ENCODE results near the gene RAPGEF4.

Gene RAPGEF4

DNA sequence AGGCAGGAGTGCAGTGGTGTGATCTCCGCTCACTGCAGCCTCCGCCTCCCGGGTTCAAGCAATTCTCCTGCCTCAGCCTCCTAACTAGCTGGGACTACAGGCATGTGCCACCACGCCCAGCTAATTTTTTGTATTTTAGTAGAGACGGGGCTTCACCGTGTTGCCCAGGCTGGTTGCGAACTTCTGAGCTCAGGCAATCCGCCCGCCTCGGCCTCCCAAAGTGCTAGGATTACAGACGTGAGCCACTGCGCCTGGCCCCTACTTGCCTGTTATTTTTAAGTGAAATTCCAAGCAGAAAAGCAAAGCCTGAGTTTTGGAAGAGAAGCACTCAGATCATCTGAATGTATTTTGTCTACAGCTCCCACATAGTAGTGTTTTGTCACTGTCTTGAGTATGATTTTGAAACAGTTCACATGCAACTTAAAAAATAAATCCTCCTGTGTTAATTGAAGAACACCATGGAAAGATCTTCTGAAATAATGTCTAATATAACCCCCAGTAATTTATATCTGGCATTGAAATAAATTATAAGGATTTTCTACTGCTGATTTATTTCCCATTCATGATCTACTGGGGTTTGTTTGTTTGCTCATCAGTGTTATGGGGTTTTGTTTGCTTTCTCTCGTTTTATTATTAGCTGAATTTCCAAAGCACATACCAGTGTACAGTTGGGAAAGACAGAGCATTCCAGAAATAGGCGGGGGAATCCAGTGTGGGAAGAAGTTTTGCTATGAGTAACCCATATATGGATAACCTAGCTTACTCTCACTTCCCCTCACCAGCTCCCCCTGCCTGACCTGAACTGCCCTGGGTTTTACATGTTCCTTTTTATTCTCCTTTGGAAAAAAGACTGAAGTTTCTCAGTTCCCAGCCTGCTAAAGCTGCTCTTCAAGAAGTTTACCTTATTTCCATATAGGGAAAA, 259.9 kb downstream of the RAPGEF4 start:
- Mint-ChIP-seq H3K27ac (no peak overlapping the region), H3K27me3 (peaks cover under 1% of the 10 kb centered on the region), H3K36me3 (ENCODE audit: low read depth) (no peaks in the 10 kb centered on the region), H3K9me3 (no peaks in the 10 kb centered on the region), H3K4me3 (no peak overlapping the region), H3K4me1 (ENCODE audit: low read depth) (peaks cover 46% of the 10 kb centered on the region)
- intact Hi-C loops (cut with micrococcal nuclease), result no loop called here

DNA sequence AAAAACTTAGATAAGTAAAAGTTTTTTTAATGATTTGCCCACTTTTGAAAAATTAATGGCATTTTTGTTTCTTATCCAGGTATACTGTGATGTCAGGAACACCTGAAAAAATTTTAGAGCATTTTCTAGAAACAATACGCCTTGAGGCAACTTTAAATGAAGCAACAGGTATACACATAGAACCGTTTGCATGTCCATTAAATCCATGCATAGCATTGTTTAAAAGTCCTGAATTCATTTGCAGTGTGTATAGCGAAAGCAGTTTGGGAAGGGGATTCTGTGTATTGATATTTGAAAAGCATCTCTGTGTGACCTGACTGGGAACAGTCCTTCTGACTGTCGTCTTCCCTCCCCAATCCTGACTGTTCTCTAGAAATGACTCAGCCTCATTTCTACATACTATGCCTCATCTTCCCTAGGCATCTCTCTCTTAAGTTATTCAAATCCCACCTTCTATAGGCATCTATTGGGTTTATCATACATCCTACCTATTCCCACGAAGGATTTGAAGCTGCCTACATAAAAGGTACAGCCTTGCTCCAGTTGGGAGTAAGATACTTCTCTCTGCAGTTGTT, 260.8 kb downstream of the RAPGEF4 start:
- Mint-ChIP-seq H3K4me3 (no peak overlapping the region), H3K4me1 (ENCODE audit: low read depth) (peaks cover 50% of the 10 kb centered on the region), H3K27me3 (peaks cover 6% of the 10 kb centered on the region), H3K36me3 (ENCODE audit: low read depth) (no peaks in the 10 kb centered on the region), H3K27ac (no peak overlapping the region), H3K9me3 (no peaks in the 10 kb centered on the region)
- intact Hi-C loops (cut with micrococcal nuclease), result no loop called here

DNA sequence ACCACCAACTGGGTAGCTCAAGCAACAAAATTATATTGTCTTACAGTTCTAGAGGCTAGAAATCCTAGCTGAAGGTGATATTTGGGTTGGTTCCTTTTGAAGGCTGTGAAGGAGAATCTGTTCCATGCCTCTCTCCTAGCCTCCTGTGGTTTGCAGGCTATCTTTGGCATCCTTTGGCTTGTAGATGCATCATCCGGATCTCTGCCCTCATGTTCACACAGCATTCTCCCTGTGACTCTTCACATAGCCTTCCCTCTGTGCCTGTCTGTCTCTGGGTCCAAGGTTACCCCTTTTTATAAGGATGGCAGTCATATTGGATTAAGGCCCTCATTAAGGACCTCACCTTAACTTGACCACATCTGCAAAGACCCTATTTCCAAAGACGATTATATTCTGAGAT, 261.4 kb downstream of the RAPGEF4 start:
- H3K36me3 Mint-ChIP-seq (ENCODE audit: low read depth), result no peaks in the 10 kb centered on the region
- H3K27ac Mint-ChIP-seq, result no peak overlapping the region
- H3K9me3 Mint-ChIP-seq, result no peaks in the 10 kb centered on the region
- intact Hi-C loops (cut with micrococcal nuclease), result no loop called here
- peaks cover 6% of the 10 kb centered on the region for H3K27me3 Mint-ChIP-seq
- H3K4me3 Mint-ChIP-seq, result no peak overlapping the region
- peaks cover 54% of the 10 kb centered on the region for H3K4me1 Mint-ChIP-seq (ENCODE audit: low read depth)

DNA sequence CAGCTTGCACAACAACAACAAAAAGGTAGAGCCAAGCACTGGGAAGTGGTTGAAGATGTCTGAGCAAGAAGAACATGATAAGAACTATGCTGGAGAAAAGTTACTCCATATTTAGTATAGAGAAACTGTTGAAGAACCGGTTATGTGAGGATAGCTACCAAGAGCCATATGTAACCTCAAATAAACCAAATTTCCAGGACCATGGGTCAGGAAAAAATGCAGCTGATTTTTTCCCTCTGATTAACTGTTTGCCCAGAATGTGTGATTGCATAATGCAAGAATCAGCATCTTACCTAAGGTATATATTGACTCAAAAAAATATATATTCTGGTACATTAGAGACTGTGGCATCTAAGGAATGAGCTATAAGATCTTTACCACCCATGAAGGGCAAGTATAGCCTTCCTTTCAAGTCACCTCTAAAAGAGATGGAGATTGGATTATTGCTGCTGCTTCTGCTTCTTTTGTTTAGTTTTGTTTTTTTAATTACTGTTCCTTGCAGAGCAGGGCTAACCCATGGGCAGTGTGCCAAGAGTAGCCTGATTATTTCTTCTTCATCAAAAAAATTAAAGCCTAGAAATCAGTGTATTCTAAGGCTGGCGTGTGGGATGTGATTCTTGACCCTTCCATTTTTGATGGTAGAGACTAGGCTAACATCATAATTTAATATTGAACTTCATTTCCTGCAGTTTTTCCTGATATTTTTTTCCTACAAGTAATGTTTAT, 263.1 kb downstream of the RAPGEF4 start:
- Mint-ChIP-seq H3K27ac (no peak overlapping the region), H3K36me3 (ENCODE audit: low read depth) (no peaks in the 10 kb centered on the region), H3K27me3 (peaks cover 6% of the 10 kb centered on the region), H3K4me1 (ENCODE audit: low read depth) (peaks cover 51% of the 10 kb centered on the region), H3K4me3 (no peak overlapping the region), H3K9me3 (peaks cover 8% of the 10 kb centered on the region)
- intact Hi-C loops (cut with micrococcal nuclease), result no loop called here

DNA sequence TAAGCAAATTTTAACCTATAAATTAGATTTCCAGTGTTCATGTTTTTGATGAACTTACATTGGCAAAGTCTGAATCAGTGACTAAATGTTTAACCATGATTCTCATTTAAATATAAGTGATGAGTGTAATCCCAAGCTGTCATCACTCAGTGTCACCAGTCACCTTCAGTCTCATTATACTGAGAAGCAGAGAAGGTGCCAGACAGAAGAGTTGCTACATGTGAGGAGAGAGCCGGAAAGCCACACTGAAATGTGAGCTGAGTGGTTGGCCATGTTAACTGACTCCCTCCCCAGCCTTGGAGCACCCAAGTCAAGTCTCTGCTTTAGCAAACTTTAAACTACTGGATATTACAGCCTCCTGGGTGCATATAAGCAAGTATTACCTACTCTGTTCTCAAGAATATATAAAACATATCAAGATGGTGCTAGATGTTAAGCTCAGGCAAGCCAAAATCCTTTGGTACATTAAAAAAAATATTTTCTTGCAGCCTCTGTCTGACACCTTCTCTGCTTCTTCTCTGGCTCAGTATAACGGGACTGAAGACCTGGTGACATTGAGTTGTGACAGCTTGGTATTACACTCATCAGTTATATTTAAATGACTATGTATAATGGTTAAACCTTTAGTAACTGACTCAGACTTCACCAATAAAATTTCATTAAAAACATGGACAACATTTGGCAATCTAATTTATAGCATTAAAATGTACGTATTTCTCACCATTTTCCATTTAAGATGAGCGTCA, 264.2 kb downstream of the RAPGEF4 start:
- no peaks in the 10 kb centered on the region for H3K36me3 Mint-ChIP-seq (ENCODE audit: low read depth)
- H3K9me3 Mint-ChIP-seq, result peaks cover 8% of the 10 kb centered on the region
- peaks cover 6% of the 10 kb centered on the region for H3K27me3 Mint-ChIP-seq
- H3K4me3 Mint-ChIP-seq, result no peak overlapping the region
- H3K27ac Mint-ChIP-seq, result no peak overlapping the region
- peaks cover 40% of the 10 kb centered on the region for H3K4me1 Mint-ChIP-seq (ENCODE audit: low read depth)
- intact Hi-C loops (cut with micrococcal nuclease), result no loop called here

DNA sequence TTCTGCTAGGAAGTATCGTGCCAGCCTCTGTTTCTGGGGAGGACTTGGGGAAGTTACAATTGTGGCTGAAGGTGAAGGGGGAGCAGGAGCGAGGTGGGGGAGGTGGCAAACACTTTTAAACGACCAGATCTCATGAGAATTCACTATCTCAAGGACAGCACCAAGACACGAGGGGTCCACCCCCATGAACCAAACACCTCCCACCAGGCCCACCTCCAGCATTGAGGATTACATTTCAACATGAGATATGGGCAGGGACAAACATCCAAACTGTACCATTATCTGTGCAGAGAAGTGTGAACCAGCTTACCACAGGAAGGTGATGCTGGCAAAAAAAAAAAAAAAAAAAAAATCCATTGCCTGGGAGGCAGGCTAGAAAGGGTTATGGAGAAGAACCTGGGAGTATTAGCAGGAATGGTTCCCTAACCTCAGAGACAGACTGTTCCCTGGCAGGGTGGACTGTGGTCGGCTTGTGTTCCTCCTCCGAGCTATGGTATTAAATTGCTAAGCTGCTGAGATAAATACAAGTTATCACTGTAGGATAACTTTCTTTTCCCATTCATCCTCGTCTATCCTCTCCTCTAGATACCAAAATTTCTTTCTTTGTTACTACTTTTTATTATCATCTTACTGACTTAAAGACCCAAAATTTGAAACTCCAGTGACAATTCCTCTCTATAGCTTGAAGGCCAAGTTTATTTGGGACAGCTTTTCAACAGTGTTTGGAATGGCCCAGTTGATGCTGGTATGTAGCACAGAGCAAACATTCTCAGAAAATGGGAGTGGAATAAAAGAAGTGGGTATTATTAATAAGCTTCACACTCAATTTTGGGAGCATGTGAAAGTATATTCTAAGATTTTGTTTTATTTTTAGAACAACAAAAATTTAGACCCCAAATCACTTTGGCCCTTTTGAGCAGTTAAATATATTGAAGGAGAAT, 266.3 kb downstream of the RAPGEF4 start:
- H3K27ac Mint-ChIP-seq, result no peak overlapping the region
- intact Hi-C loops (cut with micrococcal nuclease), result no loop called here
- H3K4me1 Mint-ChIP-seq (ENCODE audit: low read depth), result peaks cover 24% of the 10 kb centered on the region
- peaks cover 8% of the 10 kb centered on the region for H3K9me3 Mint-ChIP-seq
- H3K27me3 Mint-ChIP-seq, result peaks cover 6% of the 10 kb centered on the region
- no peaks in the 10 kb centered on the region for H3K36me3 Mint-ChIP-seq (ENCODE audit: low read depth)
- no peak overlapping the region for H3K4me3 Mint-ChIP-seq

DNA sequence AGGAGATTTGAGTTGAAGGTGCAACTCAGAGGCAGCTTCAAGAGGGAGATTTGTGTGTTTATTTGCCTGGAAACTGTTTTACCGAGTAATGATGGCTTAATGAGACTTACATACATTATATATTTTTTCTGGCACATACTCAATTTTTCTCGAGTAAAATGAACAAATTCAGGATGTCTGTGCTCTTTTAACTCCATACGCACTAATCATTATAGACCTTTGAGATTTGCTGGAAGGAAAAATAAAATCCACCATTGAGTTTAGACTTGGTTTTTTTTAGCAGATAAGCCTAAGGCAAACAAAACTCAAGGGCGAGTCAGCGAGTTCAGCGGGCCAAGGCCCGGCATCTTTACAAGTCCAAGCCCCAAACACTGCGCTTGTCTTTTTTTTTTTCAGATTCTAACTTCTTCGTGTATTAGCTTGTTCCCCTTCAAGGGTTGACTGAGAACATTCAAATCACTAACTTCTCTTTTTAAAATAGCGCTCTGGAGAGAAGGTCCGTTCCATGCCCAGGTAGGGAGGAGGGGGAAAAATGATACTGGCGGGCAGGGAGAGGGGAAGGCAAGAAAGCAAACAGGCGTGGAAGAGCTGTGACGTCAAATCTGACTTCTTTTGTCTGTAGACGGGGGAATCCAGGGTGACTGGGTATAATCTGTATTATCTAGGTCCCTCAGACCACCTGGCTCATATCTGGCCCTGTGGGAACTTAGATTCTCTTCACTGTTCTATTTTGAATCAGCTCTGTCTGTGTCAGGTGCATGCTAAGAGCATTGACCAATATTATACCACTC, 267.3 kb downstream of the RAPGEF4 start:
- H3K4me3 Mint-ChIP-seq, result no peak overlapping the region
- peaks cover 20% of the 10 kb centered on the region for H3K4me1 Mint-ChIP-seq (ENCODE audit: low read depth)

DNA sequence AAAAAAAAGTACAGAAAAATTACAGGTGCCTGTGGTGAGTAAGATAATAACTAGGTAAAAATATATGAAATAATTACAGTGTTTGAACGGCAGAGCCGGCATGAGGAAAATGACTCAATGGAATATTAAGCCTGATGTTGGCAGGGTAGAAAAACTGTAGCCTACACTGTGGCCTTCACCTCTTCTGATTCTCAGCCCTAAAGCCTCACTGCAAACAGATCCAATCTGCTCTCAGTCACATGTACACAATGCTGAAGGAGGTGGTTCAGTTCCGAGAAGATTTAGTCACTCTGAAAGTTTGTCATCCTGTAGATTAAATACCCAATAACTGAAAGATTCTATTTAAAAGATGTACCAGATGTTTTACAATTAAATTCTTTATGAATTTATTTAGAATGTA, 273.1 kb downstream of the RAPGEF4 start:
- Mint-ChIP-seq H3K27ac (no peak overlapping the region), H3K4me3 (no peak overlapping the region), H3K9me3 (no peaks in the 10 kb centered on the region), H3K4me1 (ENCODE audit: low read depth) (peaks cover 5% of the 10 kb centered on the region), H3K27me3 (peaks cover 6% of the 10 kb centered on the region), H3K36me3 (ENCODE audit: low read depth) (no peaks in the 10 kb centered on the region)
- intact Hi-C loops (cut with micrococcal nuclease), result no loop called here

More for the DNA sequence above, 267.3 kb downstream of the RAPGEF4 start:
- intact Hi-C loops (cut with micrococcal nuclease), result no loop called here
- Mint-ChIP-seq H3K36me3 (ENCODE audit: low read depth) (no peaks in the 10 kb centered on the region), H3K27ac (no peak overlapping the region), H3K27me3 (peaks cover 6% of the 10 kb centered on the region), H3K9me3 (peaks cover 8% of the 10 kb centered on the region)

DNA sequence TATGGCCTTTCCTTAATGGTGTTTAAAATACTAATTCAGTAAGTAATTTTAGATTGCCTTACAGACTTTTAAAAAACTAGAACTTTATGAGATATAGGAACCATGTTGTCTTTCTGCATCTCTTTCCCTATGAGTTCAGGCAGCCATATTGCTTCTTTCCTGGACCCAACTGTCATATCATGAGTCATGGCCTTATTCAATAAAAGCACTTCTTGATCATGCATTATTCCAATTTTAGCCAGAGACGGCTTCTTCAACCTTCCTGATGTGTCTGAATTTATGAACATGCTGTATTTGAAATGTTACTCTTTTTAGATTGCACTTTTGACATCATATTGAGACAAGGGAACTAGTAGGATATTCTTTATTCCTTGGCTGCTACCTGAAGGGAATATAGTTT, 274.6 kb downstream of the RAPGEF4 start:
- Mint-ChIP-seq H3K27ac (no peak overlapping the region), H3K9me3 (no peaks in the 10 kb centered on the region), H3K4me3 (no peak overlapping the region), H3K27me3 (peaks cover 8% of the 10 kb centered on the region), H3K4me1 (ENCODE audit: low read depth) (peaks cover 5% of the 10 kb centered on the region), H3K36me3 (ENCODE audit: low read depth) (no peaks in the 10 kb centered on the region)
- intact Hi-C loops (cut with micrococcal nuclease), result no loop called here

DNA sequence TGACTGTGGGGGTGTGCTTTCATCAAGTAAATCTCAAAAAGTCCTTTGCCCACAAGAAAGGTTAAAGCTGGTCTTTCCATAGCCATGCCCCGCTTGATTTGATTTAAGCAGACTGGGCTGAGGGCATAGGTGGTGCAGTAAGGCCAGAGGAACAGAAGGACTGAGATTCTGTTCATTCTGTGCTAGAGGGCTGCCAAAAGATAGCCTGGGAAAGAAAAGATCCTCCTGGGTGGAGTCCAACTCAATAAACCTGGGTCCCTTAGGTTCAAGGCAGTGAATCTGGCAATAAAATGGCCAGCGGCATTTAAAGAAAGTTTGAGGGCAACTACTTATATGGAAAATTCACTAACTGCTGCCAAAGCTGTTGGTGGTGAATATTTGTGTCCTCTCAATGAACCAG, 280.8 kb downstream of the RAPGEF4 start:
- peaks cover 3% of the 10 kb centered on the region for H3K27me3 Mint-ChIP-seq
- no peak overlapping the region for H3K27ac Mint-ChIP-seq

DNA sequence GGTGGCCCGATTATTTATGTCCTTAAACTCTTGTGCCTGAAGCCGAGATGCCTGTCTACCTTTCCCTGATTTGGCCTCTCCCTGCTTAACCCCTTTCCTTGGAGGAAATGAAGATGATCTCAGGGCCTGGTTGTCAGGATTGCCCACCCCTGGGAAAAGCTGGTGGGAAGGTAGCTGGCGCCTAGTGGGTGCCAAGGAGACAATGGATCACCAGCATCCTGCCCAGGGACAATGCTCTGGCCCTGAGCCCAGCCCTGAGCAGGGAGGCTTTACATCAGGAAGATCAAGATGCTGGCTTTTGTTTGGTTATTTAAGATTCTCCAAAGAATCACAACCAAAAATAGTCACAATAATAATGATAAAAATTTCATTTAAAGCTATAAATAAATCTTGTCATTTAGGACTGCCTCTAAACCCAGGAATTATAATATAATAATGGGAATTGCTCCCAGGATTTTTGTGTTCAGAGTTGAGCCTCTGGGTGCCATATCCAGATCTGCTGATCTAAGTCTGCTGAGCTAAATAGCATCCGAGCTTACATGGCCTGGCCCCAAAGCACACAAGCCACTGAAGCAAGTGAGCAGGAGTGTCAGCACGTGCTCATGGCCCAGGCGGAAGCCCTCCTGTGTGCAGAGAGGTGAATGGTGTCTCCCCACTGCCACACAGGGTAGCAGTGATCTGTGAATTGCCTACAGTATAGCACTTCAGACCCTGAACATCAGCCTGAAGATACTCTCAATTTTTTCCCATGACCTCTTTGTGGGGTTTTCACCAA, 282.2 kb downstream of the RAPGEF4 start:
- H3K27me3 Mint-ChIP-seq, result peaks cover 3% of the 10 kb centered on the region
- intact Hi-C loops (cut with micrococcal nuclease), result no loop called here

More for the DNA sequence above, 280.8 kb downstream of the RAPGEF4 start:
- H3K4me1 Mint-ChIP-seq (ENCODE audit: low read depth), result peaks cover 2% of the 10 kb centered on the region
- H3K4me3 Mint-ChIP-seq, result no peak overlapping the region
- intact Hi-C loops (cut with micrococcal nuclease), result no loop called here
- no peaks in the 10 kb centered on the region for H3K36me3 Mint-ChIP-seq (ENCODE audit: low read depth)
- no peaks in the 10 kb centered on the region for H3K9me3 Mint-ChIP-seq

DNA sequence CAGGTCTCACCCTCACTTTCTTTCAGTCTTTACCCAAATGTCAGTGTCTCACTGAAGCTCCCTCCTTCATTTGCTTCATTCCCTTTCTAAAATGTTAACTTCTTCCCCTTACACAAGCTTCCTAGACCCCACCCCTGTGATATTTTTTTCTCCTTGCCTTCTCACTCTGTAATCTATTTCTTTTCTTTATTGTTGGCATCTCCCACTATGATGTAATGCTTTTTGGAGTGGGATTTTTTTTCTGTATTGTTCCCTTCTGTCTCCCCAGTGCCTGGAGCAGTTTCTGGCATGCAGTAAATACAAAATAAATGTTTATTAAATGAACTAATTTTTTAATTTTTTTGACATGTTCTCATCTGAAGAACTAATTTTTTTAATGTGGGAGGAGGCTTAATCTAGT, 284.1 kb downstream of the RAPGEF4 start:
- H3K4me1 Mint-ChIP-seq (ENCODE audit: low read depth), result peaks cover 7% of the 10 kb centered on the region
- no peaks in the 10 kb centered on the region for H3K36me3 Mint-ChIP-seq (ENCODE audit: low read depth)
- intact Hi-C loops (cut with micrococcal nuclease), result loop anchor here (10.0 kb wide), 2 partner anchors 65 to 1325 kb away; no protein-coding TSS in a partner anchor
- no peaks in the 10 kb centered on the region for H3K9me3 Mint-ChIP-seq
- H3K27me3 Mint-ChIP-seq, result peaks cover 5% of the 10 kb centered on the region
- H3K27ac Mint-ChIP-seq, result no peak overlapping the region
- no peak overlapping the region for H3K4me3 Mint-ChIP-seq

More for the DNA sequence above, 282.2 kb downstream of the RAPGEF4 start:
- Mint-ChIP-seq H3K9me3 (no peaks in the 10 kb centered on the region), H3K4me1 (ENCODE audit: low read depth) (peaks cover 7% of the 10 kb centered on the region), H3K4me3 (no peak overlapping the region), H3K27ac (no peak overlapping the region), H3K36me3 (ENCODE audit: low read depth) (no peaks in the 10 kb centered on the region)

All from dendritic cell treated with granulocyte-macrophage colony-stimulating factor and Interleukin-4, amounts not matched to agents 40 ng/mL and 50 ng/mL, for 4 days (primary cell).